Loucy (cell line): ENCODE data around the gene NDUFAF3.

Source experiments
- H2AFZ ChIP-seq: fragments of 200-600 bp; sonication (generic); 2 replicates; pipeline ENCODE4 v1.6.0; 2016; ENCODE audit warnings: antibody characterized with exemption, mild to moderate bottlenecking, low read length, moderate library complexity
- H3F3A ChIP-seq: fragments of 200-600 bp; 2 replicates; pipeline ENCODE4 v1.6.0; 2016; ENCODE audit warnings: antibody characterized with exemption, low read depth, mild to moderate bottlenecking
- H3K27me3 ChIP-seq: fragments of 200-600 bp; sonication (generic); 2 replicates; pipeline ENCODE4 v1.6.1; 2014; ENCODE audit warnings: low read length, mild to moderate bottlenecking; ENCODE audit not compliant: insufficient read depth, poor library complexity, severe bottlenecking
- H3K36me3 ChIP-seq: fragments of 200-600 bp; sonication (generic); 2 replicates; pipeline ENCODE4 v1.6.1; 2016; ENCODE audit warnings: low read length; ENCODE audit not compliant: insufficient read depth
- H3K4me1 ChIP-seq: fragments of 200-600 bp; sonication (generic); 2 replicates; pipeline ENCODE4 v1.5.1; 2014; ENCODE audit warnings: low read length, mild to moderate bottlenecking; ENCODE audit not compliant: insufficient read depth, poor library complexity, severe bottlenecking
- H3K4me2 ChIP-seq: fragments of 200-600 bp; sonication (generic); 2 replicates; pipeline ENCODE4 v1.6.0; 2014; ENCODE audit warnings: antibody characterized with exemption, low read length, low read depth, mild to moderate bottlenecking; ENCODE audit not compliant: poor library complexity, severe bottlenecking
- H3K4me3 ChIP-seq: fragments of 200-600 bp; sonication (generic); 2 replicates; pipeline ENCODE4 v1.5.1; 2014; ENCODE audit warnings: low read length, mild to moderate bottlenecking, mixed read lengths; ENCODE audit not compliant: poor library complexity, severe bottlenecking
- H3K79me2 ChIP-seq: fragments of 200-600 bp; sonication (generic); 2 replicates; pipeline ENCODE4 v1.6.1; 2014; ENCODE audit warnings: low read length; ENCODE audit not compliant: insufficient read depth
- H3K9ac ChIP-seq: fragments of 200-600 bp; sonication (generic); 2 replicates; pipeline ENCODE4 v1.6.0; 2014; ENCODE audit warnings: mild to moderate bottlenecking, low read depth, low read length, moderate library complexity; ENCODE audit not compliant: poor library complexity, severe bottlenecking
- H3K9me2 ChIP-seq: fragments of 200-600 bp; sonication (generic); replicated peaks from 2 replicates; pipeline ENCODE4 v1.6.1; 2016; ENCODE audit warnings: low read depth, low read length, mixed read lengths
- H3K9me3 ChIP-seq: fragments of 200-600 bp; sonication (generic); 2 replicates; pipeline ENCODE4 v1.6.1; 2014; ENCODE audit warnings: mild to moderate bottlenecking, antibody characterized with exemption, low read length, low read depth; ENCODE audit not compliant: insufficient read depth
- H4K20me1 ChIP-seq: fragments of 200-600 bp; sonication (generic); 2 replicates; pipeline ENCODE4 v1.6.0; 2014; ENCODE audit warnings: antibody characterized with exemption, low read length, mild to moderate bottlenecking; ENCODE audit not compliant: insufficient read depth, poor library complexity, severe bottlenecking
- CTCF ChIP-seq: fragments of 200-600 bp; sonication (generic); conservative IDR thresholded peaks from 2 replicates; pipeline ENCODE4 v1.5.1; 2014; ENCODE audit warnings: mild to moderate bottlenecking, antibody characterized with exemption, low read length
- EZH2phosphoT487 ChIP-seq: fragments of 200-600 bp; IDR thresholded peaks from 2 replicates; pipeline ENCODE4 v1.6.1; 2018; ENCODE audit warnings: antibody characterized with exemption, mild to moderate bottlenecking, moderate library complexity, borderline replicate concordance

The NDUFAF3 gene

GRCh38 chr3:49001155-49001554 is 20.8 kb upstream of the NDUFAF3 start:
- Histone ChIP-seq H3K9me3 (no peaks in the 10 kb centered on the region), H3F3A (no peaks in the 10 kb centered on the region), H2AFZ (no peak overlapping the region), H3K9ac (no peak overlapping the region), H3K4me1 (peaks cover under 1% of the 10 kb centered on the region), H3K36me3 (no peaks in the 10 kb centered on the region), H3K9me2 (no peaks in the 10 kb centered on the region), H3K4me2 (no peak overlapping the region), H4K20me1 (no peaks in the 10 kb centered on the region), H3K4me3 (no peak overlapping the region), H3K27me3 (no peaks in the 10 kb centered on the region), H3K79me2 (0 out of 2 replicates have a peak, but pooled peaks cover under 1% of the 10 kb centered on the region)
- TF ChIP-seq EZH2phosphoT487: no peak
- no peak for TF ChIP-seq CTCF

- H4K20me1 ChIP-seq: peaks cover 14% of the 10 kb centered on the region
- no peak overlapping the region for H3K4me2 ChIP-seq
- H3K79me2 ChIP-seq: peaks cover 31% of the 10 kb centered on the region
- TF ChIP-seq EZH2phosphoT487 (no peak), CTCF (no peak)
- peaks cover 14% of the 10 kb centered on the region for H3K4me1 ChIP-seq
- H3K36me3 ChIP-seq: no peaks in the 10 kb centered on the region
- H3K9me3 ChIP-seq: no peaks in the 10 kb centered on the region
- H3K9me2 ChIP-seq: no peaks in the 10 kb centered on the region
- H3F3A ChIP-seq: no peaks in the 10 kb centered on the region
- no peaks in the 10 kb centered on the region for H3K27me3 ChIP-seq
- no peak overlapping the region for H3K4me3 ChIP-seq
- H3K9ac ChIP-seq: no peak overlapping the region
- H2AFZ ChIP-seq: no peak overlapping the region
These were observed 17.3 kb upstream of the NDUFAF3 start for GRCh38 chr3:49004352-49005302.

- no peak for TF ChIP-seq EZH2phosphoT487
- TF ChIP-seq CTCF: no peak
- Histone ChIP-seq H3K4me1 (peaks cover 14% of the 10 kb centered on the region), H3K4me2 (no peak overlapping the region), H3K4me3 (no peak overlapping the region), H3F3A (no peaks in the 10 kb centered on the region), H3K9me2 (no peaks in the 10 kb centered on the region), H4K20me1 (peaks cover 21% of the 10 kb centered on the region), H2AFZ (no peak overlapping the region), H3K36me3 (no peaks in the 10 kb centered on the region), H3K27me3 (no peaks in the 10 kb centered on the region), H3K9me3 (no peaks in the 10 kb centered on the region), H3K79me2 (peaks cover 38% of the 10 kb centered on the region), H3K9ac (no peak overlapping the region)
These were observed 16.6 kb upstream of the NDUFAF3 start for GRCh38 chr3:49005303-49005680.
